Stomach smooth muscle (tissue), 2 donors: Measurements from ENCODE around the gene TRAM2.

Source experiments
- H3K27ac ChIP-seq: one replicate; pipeline ENCODE4 v1.7.0; 2013; ENCODE audit warnings: mild to moderate bottlenecking, low read length, inconsistent platforms
- H3K27me3 ChIP-seq, 2 donors: one replicate each; pipeline ENCODE4 v1.7.0; 2013; ENCODE audit warnings: low read length in 2 of 2; ENCODE audit not compliant: insufficient read depth in 2 of 2, control insufficient read depth in 1 of 2
- H3K36me3 ChIP-seq, 2 donors: one replicate each; pipeline ENCODE4 v1.7.0; 2013; ENCODE audit warnings: low read length in 2 of 2; ENCODE audit not compliant: control insufficient read depth in 2 of 2, insufficient read depth in 2 of 2
- H3K4me1 ChIP-seq: one replicate; pipeline ENCODE4 v1.7.0; 2013; ENCODE audit warnings: low read length; ENCODE audit not compliant: control insufficient read depth, insufficient read depth
- H3K4me3 ChIP-seq, 2 donors: one replicate each; pipeline ENCODE4 v1.7.0; 2013; ENCODE audit warnings: low read length in 2 of 2
- H3K9ac ChIP-seq, 2 donors: one replicate each; pipeline ENCODE4 v1.7.0; 2013; ENCODE audit warnings: low read length in 2 of 2, mild to moderate bottlenecking in 1 of 2
- H3K9me3 ChIP-seq, 2 donors: one replicate each; pipeline ENCODE4 v1.7.0; 2013; ENCODE audit warnings: low read length in 2 of 2; ENCODE audit not compliant: control insufficient read depth in 2 of 2
- donor health status: healthy.
- donor health status: Pancreatic carcinoma.

TRAM2 gene

DNA sequence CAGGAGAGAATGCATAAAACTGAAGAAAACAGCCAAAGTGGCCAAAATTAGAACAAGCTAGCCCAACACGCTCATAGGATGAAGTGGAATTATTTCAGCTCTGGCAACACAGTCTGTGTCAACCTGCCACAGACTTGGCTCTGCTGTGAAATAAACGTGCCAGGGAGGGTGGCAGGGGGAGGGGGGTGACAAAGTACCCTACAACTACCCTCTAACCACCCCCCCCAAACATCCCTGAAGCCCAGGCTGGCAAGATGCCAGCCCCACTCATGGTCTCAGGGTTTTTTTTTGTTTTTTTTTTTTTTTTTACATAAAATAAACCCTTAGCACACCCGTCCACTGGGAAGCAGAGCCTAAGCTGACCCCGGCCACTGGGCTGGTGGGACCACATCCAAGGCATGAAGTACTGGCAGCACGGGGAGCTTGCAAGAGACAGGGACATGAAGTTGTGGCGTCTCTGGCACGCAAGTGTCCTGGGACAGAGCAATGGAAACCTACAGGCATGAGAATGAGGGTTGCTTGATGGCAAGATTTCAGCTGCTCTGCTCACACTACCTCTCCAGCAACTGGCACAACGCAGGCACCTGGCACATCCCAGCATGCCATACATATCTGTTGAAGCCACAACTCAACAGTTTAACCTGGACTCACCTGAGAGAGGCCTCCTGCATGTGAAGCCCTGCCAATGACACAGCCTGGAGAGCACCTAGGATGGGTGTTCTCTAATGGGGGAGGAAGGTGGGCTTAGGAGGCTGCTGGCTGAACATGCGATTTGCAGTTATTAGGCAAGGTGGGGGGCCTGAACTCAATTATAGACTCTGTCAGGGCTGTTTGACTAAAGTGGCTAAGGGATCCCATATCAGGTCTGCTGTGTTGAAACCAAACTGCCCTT lies 76.4 kb downstream of the TRAM2 start:
- H3K9me3 ChIP-seq, result no peaks in the 10 kb centered on the region
- H3K4me3 ChIP-seq, result no peak overlapping the region
- peaks cover 52% of the 10 kb centered on the region for H3K4me1 ChIP-seq
- H3K27ac ChIP-seq, result peak overlapping the region; percentile 49
- peaks cover 10 to 15% of the 10 kb centered on the region in 2 donors for H3K36me3 ChIP-seq
- H3K9ac ChIP-seq, result no peak overlapping the region
- H3K27me3 ChIP-seq, result no peaks in the 10 kb centered on the region

DNA sequence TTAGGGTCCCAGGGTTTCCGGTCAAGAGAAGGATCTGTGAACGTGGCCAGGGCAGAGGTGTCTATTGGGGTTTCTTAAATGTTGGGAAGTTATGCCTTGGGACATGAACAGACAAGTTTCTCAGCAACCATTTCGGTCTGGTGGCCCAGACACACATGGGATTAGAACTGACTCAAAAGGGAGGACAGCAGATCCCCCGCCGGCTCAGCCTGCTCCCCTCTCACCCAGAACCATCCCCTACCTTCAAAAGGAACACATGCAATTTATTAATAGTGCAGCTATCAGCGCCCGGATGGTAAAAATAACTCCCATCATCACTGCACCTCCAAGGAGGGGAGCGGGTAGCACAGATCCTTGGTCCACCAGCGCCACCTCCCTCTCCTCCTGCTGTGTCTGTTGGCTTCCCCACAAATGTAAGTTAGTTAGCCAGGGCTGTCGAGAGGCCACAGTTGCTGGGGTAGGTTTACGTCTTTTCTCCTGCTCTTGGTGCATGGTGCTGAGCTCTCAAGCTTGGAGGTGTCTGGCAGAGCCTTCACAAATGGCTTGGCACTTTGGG lies 77.1 kb downstream of the TRAM2 start:
- Histone ChIP-seq H3K4me3 (no peak overlapping the region), H3K4me1 (peaks cover 46% of the 10 kb centered on the region), H3K27ac (peak overlapping the region; percentile 49), H3K27me3 (no peaks in the 10 kb centered on the region), H3K9ac (no peak overlapping the region), H3K9me3 (no peaks in the 10 kb centered on the region), H3K36me3 (peaks cover 9 to 10% of the 10 kb centered on the region in 2 donors)

DNA sequence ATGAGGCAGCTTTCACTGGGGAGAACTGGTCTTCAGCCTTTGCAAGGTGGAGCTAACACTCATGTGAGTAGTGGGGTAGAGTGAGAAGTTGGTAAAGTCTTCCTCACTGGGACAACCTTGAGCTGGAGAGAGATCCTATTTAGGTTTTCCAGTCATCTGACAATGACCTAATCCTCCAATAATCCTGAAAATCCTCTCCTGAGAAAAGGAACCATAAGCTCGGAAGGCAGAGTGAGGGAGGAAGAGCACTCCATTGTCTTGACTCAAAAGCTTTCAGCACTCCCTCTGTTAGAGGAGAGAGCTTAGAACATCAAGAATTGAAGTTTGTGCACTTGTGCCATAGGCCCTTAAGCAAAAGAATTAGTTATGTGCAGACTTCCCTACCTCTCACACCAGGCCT lies 77.8 kb downstream of the TRAM2 start:
- peaks cover 39% of the 10 kb centered on the region for H3K4me1 ChIP-seq

DNA sequence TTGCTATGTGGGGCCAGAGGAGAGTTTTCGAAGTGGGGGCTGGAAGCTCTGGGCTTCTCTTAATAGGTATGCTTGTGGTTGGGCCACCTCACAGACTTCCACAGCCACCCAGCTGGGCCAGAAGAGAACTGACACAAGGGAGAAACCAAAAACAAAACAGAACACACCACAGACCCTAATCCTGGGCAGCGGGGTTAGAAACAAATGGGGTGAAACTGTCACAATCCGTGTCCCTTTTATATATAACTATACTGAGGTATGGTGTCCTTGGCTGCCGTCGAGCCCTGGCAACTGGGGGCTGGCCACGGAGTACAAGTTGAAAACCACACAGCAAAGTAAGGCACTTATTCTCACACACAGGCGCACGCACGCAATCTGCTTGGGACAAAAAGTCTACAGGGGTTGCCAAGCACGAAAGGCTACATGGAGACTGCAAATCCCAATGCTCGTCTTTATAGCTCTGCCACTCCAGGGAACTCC lies 78.3 kb downstream of the TRAM2 start:
- H3K9ac ChIP-seq, result no peak overlapping the region
- peaks cover 34% of the 10 kb centered on the region for H3K4me1 ChIP-seq
- peaks cover 9 to 10% of the 10 kb centered on the region in 2 donors for H3K36me3 ChIP-seq
- H3K27ac ChIP-seq, result peak overlapping the region; percentile 55
- no peaks in the 10 kb centered on the region for H3K9me3 ChIP-seq
- H3K4me3 ChIP-seq, result no peak overlapping the region
- H3K27me3 ChIP-seq, result no peaks in the 10 kb centered on the region

More for the DNA sequence above, 77.8 kb downstream of the TRAM2 start:
- Histone ChIP-seq H3K9ac (no peak overlapping the region), H3K4me3 (no peak overlapping the region), H3K27ac (peak overlapping the region; percentile 55), H3K9me3 (no peaks in the 10 kb centered on the region), H3K27me3 (no peaks in the 10 kb centered on the region), H3K36me3 (peaks cover 9 to 10% of the 10 kb centered on the region in 2 donors)

DNA sequence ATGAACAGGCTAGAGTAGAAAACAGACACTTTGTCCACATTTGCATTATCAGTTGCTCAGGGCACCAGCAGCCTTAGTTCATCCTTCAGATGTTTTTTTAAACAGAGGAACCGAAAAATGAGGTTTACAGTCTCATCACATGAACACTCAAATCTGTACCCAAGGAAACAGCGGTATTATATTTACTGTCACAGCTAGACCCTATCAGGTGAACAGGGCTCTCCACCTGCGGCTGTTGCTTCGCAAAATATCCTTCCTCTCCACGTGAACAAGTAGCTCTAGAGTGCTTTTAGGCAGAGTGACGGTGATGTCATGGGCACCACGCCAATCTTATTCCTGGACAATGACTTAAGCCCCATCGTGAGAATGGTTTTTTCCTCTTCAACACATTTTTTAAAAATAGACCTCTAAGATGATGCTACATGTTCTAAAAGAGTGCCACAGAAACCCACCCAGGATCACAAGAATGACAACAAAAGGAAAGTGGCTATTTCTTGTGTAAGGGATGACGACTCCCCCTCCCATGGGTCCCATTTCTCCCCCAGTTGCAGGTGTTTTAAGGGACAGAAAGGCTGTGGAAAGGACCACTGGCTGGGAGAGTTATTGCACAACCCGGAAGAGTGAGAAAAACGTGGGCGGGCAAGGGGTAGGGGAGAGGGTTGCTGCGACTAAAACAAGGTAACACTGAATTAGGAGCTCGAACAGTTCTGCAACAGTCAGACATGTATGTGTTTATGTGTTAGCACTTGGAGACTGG lies 79.0 kb downstream of the TRAM2 start:
- Histone ChIP-seq H3K4me1 (peaks cover 30% of the 10 kb centered on the region), H3K9me3 (no peaks in the 10 kb centered on the region), H3K36me3 (peaks cover 9 to 10% of the 10 kb centered on the region in 2 donors), H3K27me3 (no peaks in the 10 kb centered on the region), H3K4me3 (no peak overlapping the region), H3K27ac (peak overlapping the region; percentile 3), H3K9ac (no peak overlapping the region)

DNA sequence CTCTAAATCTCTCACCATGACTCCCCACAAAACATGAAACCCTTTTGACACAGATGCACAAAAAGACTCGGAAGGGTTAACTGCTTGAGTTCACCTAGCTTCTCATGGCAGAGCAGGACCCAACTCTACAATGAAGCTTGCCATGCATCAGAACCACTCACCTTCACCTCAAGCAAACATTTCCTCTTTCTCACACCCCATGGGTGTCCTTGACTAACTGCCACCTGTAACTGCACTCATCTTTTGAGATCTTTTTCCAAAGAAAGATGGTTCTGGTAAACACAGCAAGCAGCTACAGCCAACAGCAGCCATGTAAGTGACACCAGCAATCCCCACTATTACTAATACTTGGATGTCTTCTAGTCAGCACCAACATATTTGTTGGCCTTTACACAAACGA lies 80.2 kb downstream of the TRAM2 start:
- H3K27ac ChIP-seq, result no peak overlapping the region
- no peaks in the 10 kb centered on the region for H3K36me3 ChIP-seq
- H3K9ac ChIP-seq, result no peak overlapping the region
- H3K27me3 ChIP-seq, result no peaks in the 10 kb centered on the region
- H3K9me3 ChIP-seq, result no peaks in the 10 kb centered on the region
- H3K4me3 ChIP-seq, result no peak overlapping the region
- peaks cover 30% of the 10 kb centered on the region for H3K4me1 ChIP-seq

DNA sequence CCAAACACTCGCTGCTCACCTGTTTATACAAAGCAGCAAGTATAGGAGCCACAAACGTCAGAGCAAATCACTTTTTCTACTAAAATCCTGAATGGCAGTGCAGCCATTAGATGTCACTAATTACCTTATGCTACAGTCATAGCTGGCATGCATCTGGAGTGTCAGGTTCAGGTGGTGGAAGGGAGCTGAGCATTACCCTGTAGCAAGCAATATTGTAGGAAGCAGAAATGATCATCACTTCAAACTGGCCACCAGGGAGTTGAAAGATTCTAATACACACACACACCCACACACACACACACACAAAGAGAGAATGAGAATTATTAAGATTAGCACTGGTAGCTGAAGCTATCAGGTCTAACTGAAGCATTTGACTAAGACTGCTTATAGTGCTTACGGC lies 80.9 kb downstream of the TRAM2 start:
- H3K9me3 ChIP-seq, result no peaks in the 10 kb centered on the region
- no peak overlapping the region for H3K27ac ChIP-seq
- H3K4me1 ChIP-seq, result peaks cover 30% of the 10 kb centered on the region
- no peaks in the 10 kb centered on the region for H3K27me3 ChIP-seq
- H3K4me3 ChIP-seq, result no peak overlapping the region
- no peak overlapping the region for H3K9ac ChIP-seq
- H3K36me3 ChIP-seq, result no peaks in the 10 kb centered on the region

DNA sequence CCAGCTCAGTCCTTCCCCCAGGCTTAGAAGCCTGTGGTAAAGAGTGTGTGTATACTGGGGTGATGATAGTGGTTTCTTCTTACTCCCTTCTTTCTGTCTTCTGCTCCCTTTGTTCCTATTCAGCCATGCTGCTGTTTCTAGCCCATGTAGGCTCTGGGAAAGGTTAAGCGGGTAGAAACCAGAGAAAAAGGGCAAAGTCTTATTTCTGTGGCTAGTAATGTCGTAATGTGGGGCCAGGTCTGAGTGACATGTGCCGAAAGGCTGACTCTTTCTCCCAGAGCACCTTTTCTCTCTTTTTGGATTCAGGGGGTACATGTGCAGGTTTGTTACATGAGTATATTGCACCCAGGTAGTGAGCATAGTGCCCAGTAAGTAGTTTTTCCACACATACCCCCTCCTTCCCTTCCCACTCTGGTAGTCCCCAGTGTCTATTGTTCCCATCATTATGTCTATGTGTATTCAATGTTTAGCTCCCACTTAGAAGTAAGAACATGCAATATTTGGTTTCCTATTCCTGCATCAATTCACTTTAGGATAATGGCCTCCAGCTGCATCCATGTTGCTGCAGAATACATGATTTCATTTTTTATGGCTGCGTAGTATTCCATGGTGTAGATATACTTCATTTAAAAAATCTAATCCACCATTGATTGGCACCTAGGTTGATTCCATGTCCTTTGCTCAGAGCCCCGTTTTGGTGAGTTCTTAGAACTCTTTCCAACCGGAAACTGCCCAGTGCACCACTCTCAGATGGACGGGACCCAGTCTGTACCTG lies 82.4 kb downstream of the TRAM2 start:
- H3K27me3 ChIP-seq, result no peaks in the 10 kb centered on the region
- no peak overlapping the region for H3K27ac ChIP-seq
- H3K4me1 ChIP-seq, result peaks cover 17% of the 10 kb centered on the region
- H3K36me3 ChIP-seq, result peaks cover 0 to 3% of the 10 kb centered on the region in 2 donors
- no peak overlapping the region for H3K4me3 ChIP-seq
- no peak overlapping the region for H3K9ac ChIP-seq
- no peaks in the 10 kb centered on the region for H3K9me3 ChIP-seq

DNA sequence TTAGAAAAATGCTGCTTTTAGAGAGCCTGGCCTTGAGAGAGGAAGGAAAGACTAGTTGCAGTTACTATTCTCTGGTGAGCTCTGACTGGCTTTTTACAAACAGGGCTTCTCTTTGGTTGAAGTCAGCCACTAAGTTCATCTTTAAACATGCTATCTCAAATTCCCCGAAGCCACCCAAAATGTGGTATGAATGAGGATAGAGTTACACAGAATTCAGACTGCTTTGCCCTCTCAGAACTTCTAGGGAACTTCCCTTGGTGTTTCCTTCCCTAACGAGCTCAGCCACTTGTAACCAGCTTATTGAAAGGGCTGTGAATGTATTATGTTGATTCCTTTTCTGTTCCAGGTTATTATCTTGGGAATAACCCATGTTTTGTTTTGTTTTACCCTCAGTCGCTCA lies 83.2 kb downstream of the TRAM2 start:
- Histone ChIP-seq H3K9me3 (no peaks in the 10 kb centered on the region), H3K36me3 (peaks cover 0 to 3% of the 10 kb centered on the region in 2 donors), H3K27me3 (no peaks in the 10 kb centered on the region), H3K4me1 (peaks cover 11% of the 10 kb centered on the region), H3K27ac (no peak overlapping the region), H3K4me3 (no peak overlapping the region), H3K9ac (no peak overlapping the region)
